Cardiac septum (tissue), 1 donor: ENCODE measurements around the gene PRKN. TPM values are rescaled to one million over a fixed set of nuclear protein-coding genes. Genes with fewer than 3 reads are reported as not detected.

Experiments used
- DNase-seq: peaks from one replicate; pipeline ENCODE4 v3.0.0-alpha.2; 2020; ENCODE audit warnings: low spot score
- intact Hi-C: fragments of 100-400 bp; cut with DNase I; formaldehyde crosslinking; loops from one replicate; pipeline ENCODE4 v1.14.0; 2022
- total RNA-seq: library from RNA; stranded (reverse); fragmentation: NEBNext Ultra II Directional; extraction: Animal tissue kit (Norgen Biotek cat#: 25700); gene quantifications from one replicate; pipeline ENCODE4 v1.2.1, GENCODE V29; 2021
- donor health status: DM: no; HTN: no; CAD: no.

Gene PRKN
- total RNA-seq, 1 donor from 2014 or later, result 23.2 TPM

- intact Hi-C loops, result no loop called here
- no peak for DNase-seq
Observed at GRCh38 chr6:161996783-161997182, 730.8 kb downstream of the PRKN start.

- DNase-seq, result no peak
- intact Hi-C loops, result no loop called here
Observed at GRCh38 chr6:161985876-161986423, 741.6 kb downstream of the PRKN start.

GRCh38 chr6:161984713-161985112 lies 742.9 kb downstream of the PRKN start:
- DNase-seq, result no peak
- intact Hi-C loops, result no loop called here

GRCh38 chr6:161976553-161976952 lies 751.0 kb downstream of the PRKN start:
- intact Hi-C loops, result no loop called here
- DNase-seq, result no peak

- no peak for DNase-seq
- intact Hi-C loops, result no loop called here
Observed at GRCh38 chr6:161973064-161973463, 754.5 kb downstream of the PRKN start.

- intact Hi-C loops, result no loop called here
- no peak for DNase-seq
Observed at GRCh38 chr6:161971043-161971442, 756.5 kb downstream of the PRKN start.

- no peak for DNase-seq
- intact Hi-C loops, result no loop called here
Observed at GRCh38 chr6:161963634-161964234, 763.8 kb downstream of the PRKN start.

- intact Hi-C loops, result no loop called here
- no peak for DNase-seq
Observed at GRCh38 chr6:161963181-161963580, 764.4 kb downstream of the PRKN start.

GRCh38 chr6:161961796-161962195 lies 765.8 kb downstream of the PRKN start:
- intact Hi-C loops, result no loop called here
- DNase-seq, result no peak

- DNase-seq, result no peak
- intact Hi-C loops, result no loop called here
Observed at GRCh38 chr6:161961046-161961445, 766.5 kb downstream of the PRKN start.

GRCh38 chr6:161959072-161959471 lies 768.5 kb downstream of the PRKN start:
- no peak for DNase-seq
- intact Hi-C loops, result no loop called here

GRCh38 chr6:161956082-161956481 lies 771.5 kb downstream of the PRKN start:
- DNase-seq, result no peak
- intact Hi-C loops, result no loop called here

GRCh38 chr6:161954699-161955276 lies 772.8 kb downstream of the PRKN start:
- intact Hi-C loops, result no loop called here
- no peak for DNase-seq

GRCh38 chr6:161954077-161954476 lies 773.5 kb downstream of the PRKN start:
- intact Hi-C loops, result no loop called here
- no peak for DNase-seq

GRCh38 chr6:161951126-161951525 lies 776.4 kb downstream of the PRKN start:
- intact Hi-C loops, result no loop called here
- DNase-seq, result no peak

- intact Hi-C loops, result no loop called here
- DNase-seq, result no peak
Observed at GRCh38 chr6:161949531-161949930, 778.0 kb downstream of the PRKN start.

- no peak for DNase-seq
- intact Hi-C loops, result no loop called here
Observed at GRCh38 chr6:161948462-161948861, 779.1 kb downstream of the PRKN start.

- intact Hi-C loops, result no loop called here
- DNase-seq, result no peak
Observed at GRCh38 chr6:161947371-161947770, 780.2 kb downstream of the PRKN start.

- intact Hi-C loops, result no loop called here
- DNase-seq, result no peak
Observed at GRCh38 chr6:161946461-161946860, 781.1 kb downstream of the PRKN start.

- intact Hi-C loops, result no loop called here
- DNase-seq, result no peak
Observed at GRCh38 chr6:161943561-161943960, 784.0 kb downstream of the PRKN start.

- intact Hi-C loops, result no loop called here
- no peak for DNase-seq
Observed at GRCh38 chr6:161941565-161941964, 786.0 kb downstream of the PRKN start.

- no peak for DNase-seq
- intact Hi-C loops, result no loop called here
Observed at GRCh38 chr6:161940519-161940918, 787.0 kb downstream of the PRKN start.
